ENCODE results near the gene CARD10. TPM values are rescaled to one million over a fixed set of nuclear protein-coding genes. Genes with fewer than 3 reads are reported as not detected.

Gene CARD10
- total RNA-seq, 1 experiment from 2014 or later, result 17.5 TPM

DNA sequence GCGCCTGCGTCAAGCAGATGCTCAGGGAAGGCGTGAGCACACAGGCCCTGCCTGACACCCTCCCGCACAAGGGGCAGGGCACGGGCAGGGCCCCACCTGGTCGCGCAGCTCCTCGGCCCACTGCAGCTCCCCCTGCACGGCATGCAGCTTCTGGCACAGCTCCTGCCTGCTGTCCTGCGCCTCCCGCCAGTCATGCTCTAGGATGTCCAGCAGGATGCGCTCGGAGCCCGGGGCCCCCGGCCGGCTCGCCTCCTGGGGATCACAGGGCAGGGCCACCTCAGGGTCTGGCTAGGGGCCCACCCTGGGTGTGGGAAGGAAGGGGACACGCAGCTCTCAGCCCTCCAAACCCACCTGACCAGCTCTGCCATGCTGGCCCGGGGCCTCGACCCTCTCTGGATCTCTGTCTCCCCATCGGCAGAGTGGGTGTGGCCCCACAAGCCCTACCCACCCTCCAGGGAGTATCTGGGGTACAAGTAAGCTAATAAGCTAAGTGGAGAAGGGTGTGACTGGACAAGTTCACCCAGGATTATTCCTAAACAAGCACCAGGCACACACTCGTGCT, 10.7 kb downstream of the CARD10 start:
- Mint-ChIP-seq H3K9me3 (no peaks in the 10 kb centered on the region), H3K4me1 (peaks cover 8% of the 10 kb centered on the region), H3K27me3 (ENCODE audit: low read depth) (no peaks in the 10 kb centered on the region), H3K27ac (no peak overlapping the region), H3K4me3 (no peak overlapping the region), H3K36me3 (no peaks in the 10 kb centered on the region)
- ATAC-seq (peak; percentile 35), DNase-seq (ENCODE audit: low spot score) (no peak)
- ChIA-PET POLR2A (interaction anchor here (0.6 kb wide), 1 partner anchor 135 kb away, joined by 3 read pairs; no protein-coding TSS in a partner anchor), CTCF (interaction anchor here (0.6 to 2.4 kb wide), 11 partner anchors 10 to 96 kb away, joined by 3 to 19 read pairs (median 4); partner anchors contain the start of gene MFNG)
- TF ChIP-seq, protein P1, sequence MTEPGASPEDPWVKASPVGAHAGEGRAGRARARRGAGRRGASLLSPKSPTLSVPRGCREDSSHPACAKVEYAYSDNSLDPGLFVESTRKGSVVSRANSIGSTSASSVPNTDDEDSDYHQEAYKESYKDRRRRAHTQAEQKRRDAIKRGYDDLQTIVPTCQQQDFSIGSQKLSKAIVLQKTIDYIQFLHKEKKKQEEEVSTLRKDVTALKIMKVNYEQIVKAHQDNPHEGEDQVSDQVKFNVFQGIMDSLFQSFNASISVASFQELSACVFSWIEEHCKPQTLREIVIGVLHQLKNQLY (CRISPR knock-in tag; IDR thresholded peaks at IDR 0.05), result no peak
- TF ChIP-seq RORB (CRISPR knock-in tag; IDR thresholded peaks at IDR 0.05) (no peak), EMX1 (CRISPR knock-in tag; IDR thresholded peaks at IDR 0.05) (no peak), SMAD4 (CRISPR knock-in tag; IDR thresholded peaks at IDR 0.05) (no peak), GABPB1 (CRISPR knock-in tag; IDR thresholded peaks at IDR 0.05) (no peak), HMGA2 (CRISPR knock-in tag; IDR thresholded peaks at IDR 0.05) (no peak), NR2C2 (CRISPR knock-in tag; IDR thresholded peaks at IDR 0.05) (no peak), JUN (CRISPR knock-in tag; IDR thresholded peaks at IDR 0.05) (no peak), SP1 (CRISPR knock-in tag; conservative IDR thresholded peaks at IDR 0.05) (no peak)
- TF ChIP-seq, protein P2, sequence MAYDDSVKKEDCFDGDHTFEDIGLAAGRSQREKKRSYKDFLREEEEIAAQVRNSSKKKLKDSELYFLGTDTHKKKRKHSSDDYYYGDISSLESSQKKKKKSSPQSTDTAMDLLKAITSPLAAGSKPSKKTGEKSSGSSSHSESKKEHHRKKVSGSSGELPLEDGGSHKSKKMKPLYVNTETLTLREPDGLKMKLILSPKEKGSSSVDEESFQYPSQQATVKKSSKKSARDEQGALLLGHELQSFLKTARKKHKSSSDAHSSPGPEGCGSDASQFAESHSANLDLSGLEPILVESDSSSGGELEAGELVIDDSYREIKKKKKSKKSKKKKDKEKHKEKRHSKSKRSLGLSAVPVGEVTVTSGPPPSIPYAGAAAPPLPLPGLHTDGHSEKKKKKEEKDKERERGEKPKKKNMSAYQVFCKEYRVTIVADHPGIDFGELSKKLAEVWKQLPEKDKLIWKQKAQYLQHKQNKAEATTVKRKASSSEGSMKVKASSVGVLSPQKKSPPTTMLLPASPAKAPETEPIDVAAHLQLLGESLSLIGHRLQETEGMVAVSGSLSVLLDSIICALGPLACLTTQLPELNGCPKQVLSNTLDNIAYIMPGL (CRISPR knock-in tag; IDR thresholded peaks at IDR 0.05), result no peak
- TF ChIP-seq, protein P3, sequence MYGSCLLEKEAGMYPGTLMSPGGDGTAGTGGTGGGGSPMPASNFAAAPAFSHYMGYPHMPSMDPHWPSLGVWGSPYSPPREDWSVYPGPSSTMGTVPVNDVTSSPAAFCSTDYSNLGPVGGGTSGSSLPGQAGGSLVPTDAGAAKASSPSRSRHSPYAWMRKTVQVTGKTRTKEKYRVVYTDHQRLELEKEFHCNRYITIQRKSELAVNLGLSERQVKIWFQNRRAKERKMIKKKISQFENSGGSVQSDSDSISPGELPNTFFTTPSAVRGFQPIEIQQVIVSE (CRISPR knock-in tag; IDR thresholded peaks at IDR 0.05; ENCODE audit: borderline replicate concordance), result no peak
- TF ChIP-seq, protein P4, sequence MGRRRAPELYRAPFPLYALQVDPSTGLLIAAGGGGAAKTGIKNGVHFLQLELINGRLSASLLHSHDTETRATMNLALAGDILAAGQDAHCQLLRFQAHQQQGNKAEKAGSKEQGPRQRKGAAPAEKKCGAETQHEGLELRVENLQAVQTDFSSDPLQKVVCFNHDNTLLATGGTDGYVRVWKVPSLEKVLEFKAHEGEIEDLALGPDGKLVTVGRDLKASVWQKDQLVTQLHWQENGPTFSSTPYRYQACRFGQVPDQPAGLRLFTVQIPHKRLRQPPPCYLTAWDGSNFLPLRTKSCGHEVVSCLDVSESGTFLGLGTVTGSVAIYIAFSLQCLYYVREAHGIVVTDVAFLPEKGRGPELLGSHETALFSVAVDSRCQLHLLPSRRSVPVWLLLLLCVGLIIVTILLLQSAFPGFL (CRISPR knock-in tag; IDR thresholded peaks at IDR 0.05; ENCODE audit: borderline replicate concordance), result no peak
- TF ChIP-seq, protein P5, sequence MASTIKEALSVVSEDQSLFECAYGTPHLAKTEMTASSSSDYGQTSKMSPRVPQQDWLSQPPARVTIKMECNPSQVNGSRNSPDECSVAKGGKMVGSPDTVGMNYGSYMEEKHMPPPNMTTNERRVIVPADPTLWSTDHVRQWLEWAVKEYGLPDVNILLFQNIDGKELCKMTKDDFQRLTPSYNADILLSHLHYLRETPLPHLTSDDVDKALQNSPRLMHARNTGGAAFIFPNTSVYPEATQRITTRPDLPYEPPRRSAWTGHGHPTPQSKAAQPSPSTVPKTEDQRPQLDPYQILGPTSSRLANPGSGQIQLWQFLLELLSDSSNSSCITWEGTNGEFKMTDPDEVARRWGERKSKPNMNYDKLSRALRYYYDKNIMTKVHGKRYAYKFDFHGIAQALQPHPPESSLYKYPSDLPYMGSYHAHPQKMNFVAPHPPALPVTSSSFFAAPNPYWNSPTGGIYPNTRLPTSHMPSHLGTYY (CRISPR knock-in tag; IDR thresholded peaks at IDR 0.05), result no peak
- TF ChIP-seq, protein P6, sequence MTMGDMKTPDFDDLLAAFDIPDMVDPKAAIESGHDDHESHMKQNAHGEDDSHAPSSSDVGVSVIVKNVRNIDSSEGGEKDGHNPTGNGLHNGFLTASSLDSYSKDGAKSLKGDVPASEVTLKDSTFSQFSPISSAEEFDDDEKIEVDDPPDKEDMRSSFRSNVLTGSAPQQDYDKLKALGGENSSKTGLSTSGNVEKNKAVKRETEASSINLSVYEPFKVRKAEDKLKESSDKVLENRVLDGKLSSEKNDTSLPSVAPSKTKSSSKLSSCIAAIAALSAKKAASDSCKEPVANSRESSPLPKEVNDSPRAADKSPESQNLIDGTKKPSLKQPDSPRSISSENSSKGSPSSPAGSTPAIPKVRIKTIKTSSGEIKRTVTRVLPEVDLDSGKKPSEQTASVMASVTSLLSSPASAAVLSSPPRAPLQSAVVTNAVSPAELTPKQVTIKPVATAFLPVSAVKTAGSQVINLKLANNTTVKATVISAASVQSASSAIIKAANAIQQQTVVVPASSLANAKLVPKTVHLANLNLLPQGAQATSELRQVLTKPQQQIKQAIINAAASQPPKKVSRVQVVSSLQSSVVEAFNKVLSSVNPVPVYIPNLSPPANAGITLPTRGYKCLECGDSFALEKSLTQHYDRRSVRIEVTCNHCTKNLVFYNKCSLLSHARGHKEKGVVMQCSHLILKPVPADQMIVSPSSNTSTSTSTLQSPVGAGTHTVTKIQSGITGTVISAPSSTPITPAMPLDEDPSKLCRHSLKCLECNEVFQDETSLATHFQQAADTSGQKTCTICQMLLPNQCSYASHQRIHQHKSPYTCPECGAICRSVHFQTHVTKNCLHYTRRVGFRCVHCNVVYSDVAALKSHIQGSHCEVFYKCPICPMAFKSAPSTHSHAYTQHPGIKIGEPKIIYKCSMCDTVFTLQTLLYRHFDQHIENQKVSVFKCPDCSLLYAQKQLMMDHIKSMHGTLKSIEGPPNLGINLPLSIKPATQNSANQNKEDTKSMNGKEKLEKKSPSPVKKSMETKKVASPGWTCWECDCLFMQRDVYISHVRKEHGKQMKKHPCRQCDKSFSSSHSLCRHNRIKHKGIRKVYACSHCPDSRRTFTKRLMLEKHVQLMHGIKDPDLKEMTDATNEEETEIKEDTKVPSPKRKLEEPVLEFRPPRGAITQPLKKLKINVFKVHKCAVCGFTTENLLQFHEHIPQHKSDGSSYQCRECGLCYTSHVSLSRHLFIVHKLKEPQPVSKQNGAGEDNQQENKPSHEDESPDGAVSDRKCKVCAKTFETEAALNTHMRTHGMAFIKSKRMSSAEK (CRISPR knock-in tag; IDR thresholded peaks at IDR 0.05; ENCODE audit: borderline replicate concordance), result no peak

DNA sequence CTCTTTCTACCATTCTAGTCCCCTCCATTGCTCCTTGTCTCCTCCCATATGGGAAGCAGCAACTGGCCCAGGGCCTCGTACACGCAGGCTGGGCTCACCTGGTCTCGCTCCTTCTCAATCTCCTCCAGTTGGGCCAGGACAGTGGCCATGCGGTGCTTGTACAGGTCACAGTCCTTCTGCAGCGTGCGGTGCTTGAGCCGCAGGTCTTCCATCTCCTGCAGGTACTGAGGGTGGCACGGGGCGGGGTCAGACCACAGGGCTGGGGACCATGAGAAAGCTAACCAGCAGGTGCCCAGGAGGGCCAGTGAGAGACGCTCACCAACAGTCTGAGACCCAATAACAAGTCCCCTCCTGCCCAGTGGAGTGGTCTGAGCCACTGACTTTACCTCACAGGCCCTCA, 11.5 kb downstream of the CARD10 start:
- ChIA-PET POLR2A (interaction anchor here (0.6 kb wide), 1 partner anchor 135 kb away, joined by 3 read pairs; no protein-coding TSS in a partner anchor), CTCF (interaction anchor here (0.6 to 2.4 kb wide), 11 partner anchors 9 to 96 kb away, joined by 3 to 19 read pairs (median 4); partner anchors contain the start of gene MFNG)
- no peak for ATAC-seq
- H3K27me3 Mint-ChIP-seq (ENCODE audit: low read depth), result no peaks in the 10 kb centered on the region
- DNase-seq (ENCODE audit: low spot score), result no peak
- no peaks in the 10 kb centered on the region for H3K9me3 Mint-ChIP-seq
- H3K36me3 Mint-ChIP-seq, result no peaks in the 10 kb centered on the region
- H3K4me1 Mint-ChIP-seq, result peaks cover 10% of the 10 kb centered on the region
- no peak overlapping the region for H3K4me3 Mint-ChIP-seq
- H3K27ac Mint-ChIP-seq, result 0 out of 2 replicates have a peak overlapping the region, but pooled peaks have one; percentile 33
- no peak for TF ChIP-seq CBFB (CRISPR knock-in tag; IDR thresholded peaks at IDR 0.05; ENCODE audit: low read depth)
- TF ChIP-seq FOXP1 (CRISPR knock-in tag; IDR thresholded peaks at IDR 0.05; ENCODE audit: borderline replicate concordance), result no peak
- TF ChIP-seq ZNF263 (CRISPR knock-in tag; IDR thresholded peaks at IDR 0.05; ENCODE audit: low read depth), result no peak
- TF ChIP-seq JAZF1 (CRISPR knock-in tag; IDR thresholded peaks at IDR 0.05), result no peak
- TF ChIP-seq, protein P7, sequence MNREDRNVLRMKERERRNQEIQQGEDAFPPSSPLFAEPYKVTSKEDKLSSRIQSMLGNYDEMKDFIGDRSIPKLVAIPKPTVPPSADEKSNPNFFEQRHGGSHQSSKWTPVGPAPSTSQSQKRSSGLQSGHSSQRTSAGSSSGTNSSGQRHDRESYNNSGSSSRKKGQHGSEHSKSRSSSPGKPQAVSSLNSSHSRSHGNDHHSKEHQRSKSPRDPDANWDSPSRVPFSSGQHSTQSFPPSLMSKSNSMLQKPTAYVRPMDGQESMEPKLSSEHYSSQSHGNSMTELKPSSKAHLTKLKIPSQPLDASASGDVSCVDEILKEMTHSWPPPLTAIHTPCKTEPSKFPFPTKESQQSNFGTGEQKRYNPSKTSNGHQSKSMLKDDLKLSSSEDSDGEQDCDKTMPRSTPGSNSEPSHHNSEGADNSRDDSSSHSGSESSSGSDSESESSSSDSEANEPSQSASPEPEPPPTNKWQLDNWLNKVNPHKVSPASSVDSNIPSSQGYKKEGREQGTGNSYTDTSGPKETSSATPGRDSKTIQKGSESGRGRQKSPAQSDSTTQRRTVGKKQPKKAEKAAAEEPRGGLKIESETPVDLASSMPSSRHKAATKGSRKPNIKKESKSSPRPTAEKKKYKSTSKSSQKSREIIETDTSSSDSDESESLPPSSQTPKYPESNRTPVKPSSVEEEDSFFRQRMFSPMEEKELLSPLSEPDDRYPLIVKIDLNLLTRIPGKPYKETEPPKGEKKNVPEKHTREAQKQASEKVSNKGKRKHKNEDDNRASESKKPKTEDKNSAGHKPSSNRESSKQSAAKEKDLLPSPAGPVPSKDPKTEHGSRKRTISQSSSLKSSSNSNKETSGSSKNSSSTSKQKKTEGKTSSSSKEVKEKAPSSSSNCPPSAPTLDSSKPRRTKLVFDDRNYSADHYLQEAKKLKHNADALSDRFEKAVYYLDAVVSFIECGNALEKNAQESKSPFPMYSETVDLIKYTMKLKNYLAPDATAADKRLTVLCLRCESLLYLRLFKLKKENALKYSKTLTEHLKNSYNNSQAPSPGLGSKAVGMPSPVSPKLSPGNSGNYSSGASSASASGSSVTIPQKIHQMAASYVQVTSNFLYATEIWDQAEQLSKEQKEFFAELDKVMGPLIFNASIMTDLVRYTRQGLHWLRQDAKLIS (CRISPR knock-in tag; IDR thresholded peaks at IDR 0.05; ENCODE audit: borderline replicate concordance), result no peak

Measured in WTC11 (cell line).